HG03280 (cell line): Measurements from ENCODE around the gene NAV1.
"Not testable (repeated sequence)": the region's sequence is repeated elsewhere in the genome, so short reads cannot be mapped to it uniquely, and the experiment has no call there.

Source experiments
- ATAC-seq: cut with Tn5 transposase; IDR thresholded peaks from one replicate; pipeline ENCODE4 v1.9.1; 2021; ENCODE audit warnings: mild to moderate bottlenecking, moderate library complexity; ENCODE audit not compliant: unreplicated experiment

Gene NAV1

DNA sequence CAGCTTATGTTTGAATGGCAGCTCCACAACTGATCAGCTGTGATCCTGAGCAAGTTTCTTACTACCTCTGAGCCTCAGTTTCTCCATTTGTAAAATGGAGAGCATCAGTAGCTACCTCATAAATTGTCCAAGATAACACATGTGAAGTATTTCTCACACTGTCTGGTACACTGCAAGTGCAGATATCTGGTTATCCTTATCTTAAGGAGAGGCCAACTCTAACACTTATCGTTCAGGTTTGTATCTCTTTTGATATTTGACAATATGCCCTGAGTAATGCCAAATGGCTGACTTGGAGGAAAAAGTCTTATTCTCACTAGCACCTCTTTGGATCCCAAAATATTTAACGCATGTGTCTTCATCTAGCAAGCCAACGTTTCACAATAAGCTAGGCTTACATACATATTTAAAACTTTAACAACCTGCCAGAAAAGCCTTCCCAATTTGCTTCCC is 34.7 kb upstream of the NAV1 start:
- ATAC-seq: no peak

DNA sequence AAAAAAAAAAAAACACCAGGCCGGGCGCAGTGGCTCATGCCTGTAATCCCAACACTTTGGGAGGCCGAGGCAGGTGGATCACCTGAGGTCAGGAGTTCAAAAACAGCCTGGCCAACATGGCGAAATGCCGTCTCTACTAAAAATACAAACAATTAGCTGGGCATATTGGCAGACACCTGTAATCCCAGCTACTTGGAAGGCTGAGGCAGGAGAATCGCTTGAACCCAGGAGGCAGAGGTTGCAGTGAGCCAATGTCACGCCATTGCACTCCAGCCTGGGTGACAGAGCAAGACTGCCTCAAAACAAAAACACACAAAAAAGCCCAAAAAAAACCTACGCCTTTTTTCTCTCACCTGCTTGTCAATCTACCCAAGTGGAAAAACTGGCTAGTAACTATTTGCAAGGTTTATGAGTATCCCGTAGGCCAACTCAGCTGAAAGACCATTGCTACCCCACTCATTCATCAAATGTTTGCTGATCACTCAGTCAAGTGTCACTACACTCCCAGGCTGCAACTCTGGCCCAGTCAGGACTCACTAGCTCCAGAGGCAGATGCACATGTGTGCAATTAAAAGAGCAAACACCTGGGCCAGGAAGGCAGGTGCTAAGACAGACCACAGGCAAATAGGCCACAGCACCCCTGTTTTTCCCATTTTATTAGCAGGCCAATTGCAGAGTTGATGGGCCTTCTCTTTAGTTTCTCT is 34.0 kb upstream of the NAV1 start:
- no peak for ATAC-seq

GRCh38 chr1:201505503-201505890 is 33.4 kb upstream of the NAV1 start:
- no peak for ATAC-seq

- ATAC-seq: no peak
Measured at GRCh38 chr1:201506092-201506491, 32.8 kb upstream of the NAV1 start.

GRCh38 chr1:201506557-201507359 is 32.2 kb upstream of the NAV1 start, which contains the start of gene CSRP1:
Gene CSRP1 (minus strand): TSS chr1:201507123. CDS start chr1:201496303, 10,820 bp downstream.
- peak; percentile 94 for ATAC-seq

DNA sequence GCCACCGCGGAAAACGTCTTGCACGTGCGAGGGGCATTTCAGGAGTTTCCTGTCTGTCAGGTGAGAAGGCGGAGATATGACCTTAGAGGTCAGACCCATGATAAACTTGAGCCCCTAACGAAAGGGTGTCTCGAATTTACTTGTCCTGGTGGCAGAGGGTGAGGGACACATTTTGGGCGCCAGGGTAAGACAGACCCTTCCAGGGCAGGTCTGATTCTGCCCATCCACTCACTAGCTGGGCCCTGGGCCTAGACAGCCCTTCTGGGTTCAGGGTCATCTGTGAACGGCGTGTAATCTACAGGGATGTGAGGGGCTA is 31.6 kb upstream of the NAV1 start:
- peak; percentile 10 for ATAC-seq

DNA sequence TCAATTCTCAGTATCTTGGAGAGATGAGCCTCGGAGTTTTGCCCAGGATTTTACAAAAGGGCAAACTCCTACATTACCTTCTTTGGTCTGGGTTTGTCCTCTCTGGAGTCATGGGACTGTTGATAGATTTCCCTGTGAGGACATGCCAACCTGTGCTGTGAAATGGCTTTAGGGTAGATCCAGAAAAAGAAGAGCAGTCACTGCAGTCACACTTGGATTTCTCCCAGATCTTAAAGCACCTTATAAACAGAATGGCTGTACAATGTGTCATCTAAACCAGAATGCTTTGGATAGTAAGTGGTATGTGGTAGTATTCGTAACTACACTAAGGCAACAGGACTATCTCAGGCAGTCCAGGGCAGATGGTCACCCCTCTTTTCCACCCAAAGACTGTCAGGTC is 30.1 kb upstream of the NAV1 start:
- no peak for ATAC-seq

- no peak for ATAC-seq
Measured at GRCh38 chr1:201509601-201510374, 29.1 kb upstream of the NAV1 start.

GRCh38 chr1:201510734-201511133 is 28.2 kb upstream of the NAV1 start:
- no peak for ATAC-seq

GRCh38 chr1:201511396-201511940 is 27.5 kb upstream of the NAV1 start:
- no peak for ATAC-seq

DNA sequence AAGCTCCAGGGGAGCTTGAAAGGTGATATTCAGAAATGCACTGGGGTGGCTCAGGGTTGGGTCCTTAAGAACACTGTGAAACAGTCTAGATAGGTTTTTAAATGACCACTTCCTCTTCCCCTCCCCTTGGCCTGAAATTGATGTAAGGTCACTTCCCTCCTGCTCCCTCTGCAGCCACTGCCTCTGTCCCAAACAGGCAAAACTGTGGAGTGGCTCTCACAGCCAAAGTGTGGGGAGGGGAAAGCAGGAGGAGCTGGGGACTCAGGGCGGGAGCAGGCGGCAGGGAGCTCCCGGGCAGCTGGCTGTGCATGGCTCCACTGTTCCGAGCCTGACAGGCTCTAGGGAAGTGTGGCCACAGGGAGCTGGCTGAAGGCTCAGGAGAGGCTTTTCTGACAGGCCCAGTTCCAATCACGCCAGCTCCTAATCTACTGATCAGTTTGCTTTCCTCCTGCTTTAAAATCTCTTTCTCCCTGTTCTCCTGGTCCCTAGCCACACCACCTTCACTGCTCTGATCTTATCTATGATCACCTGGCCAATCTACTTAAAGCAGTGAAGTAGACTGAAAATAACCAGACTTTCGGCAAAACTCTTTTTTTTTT is 26.9 kb upstream of the NAV1 start:
- no peak for ATAC-seq

- ATAC-seq: no peak
Measured at GRCh38 chr1:201513498-201514243, 25.3 kb upstream of the NAV1 start.

DNA sequence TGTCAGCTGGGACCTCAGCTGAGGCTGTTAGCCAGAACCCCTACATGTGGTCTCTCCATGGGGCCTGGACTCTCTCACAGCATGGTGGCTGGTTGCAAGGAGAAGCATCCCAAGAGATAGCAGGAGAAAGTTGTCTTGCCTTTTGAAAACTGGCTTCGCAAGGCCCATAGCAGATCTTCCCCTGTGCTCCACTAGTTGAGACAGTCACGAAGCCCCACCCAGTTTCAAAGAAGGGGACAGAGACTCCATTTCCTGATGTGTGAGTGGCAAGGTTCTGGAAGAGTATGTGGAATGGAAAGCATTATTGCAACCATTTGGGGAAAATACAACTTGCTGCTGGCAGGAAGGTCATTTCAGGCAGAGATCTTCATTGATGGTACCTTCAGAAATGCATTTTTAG is 24.5 kb upstream of the NAV1 start:
- no peak for ATAC-seq

DNA sequence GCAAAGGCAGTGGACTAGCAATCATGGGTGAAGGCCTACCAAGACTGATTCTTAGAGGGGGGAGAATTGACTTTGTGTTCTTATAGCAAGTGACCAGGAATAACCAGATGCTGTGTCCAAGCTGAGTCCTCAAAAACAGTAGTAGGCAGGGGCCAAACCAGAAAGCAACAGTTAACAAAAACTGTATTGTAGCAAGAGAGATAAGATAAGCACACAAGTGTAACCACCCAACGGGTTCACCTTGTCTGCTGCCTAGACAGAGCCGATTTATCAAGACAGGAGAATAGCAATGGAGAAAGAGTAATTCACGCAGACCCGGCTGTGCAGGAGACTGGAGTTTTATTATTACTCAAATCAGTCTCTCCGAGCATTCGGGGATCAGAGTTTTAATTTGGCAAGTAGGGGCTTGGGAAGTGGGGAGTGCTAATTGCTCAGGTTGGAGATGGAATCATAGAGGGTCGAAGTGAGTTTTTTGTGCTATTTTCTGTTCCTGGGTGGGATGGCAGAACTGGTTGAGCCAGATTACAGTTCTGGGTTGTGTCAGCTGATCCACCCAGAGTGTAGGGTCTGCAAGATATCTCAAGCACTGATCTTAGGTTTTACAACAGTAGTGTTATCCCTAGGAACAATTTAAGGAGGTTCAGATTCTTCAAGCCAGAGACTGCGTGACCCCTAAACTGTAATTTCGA is 23.7 kb upstream of the NAV1 start:
- no peak for ATAC-seq

DNA sequence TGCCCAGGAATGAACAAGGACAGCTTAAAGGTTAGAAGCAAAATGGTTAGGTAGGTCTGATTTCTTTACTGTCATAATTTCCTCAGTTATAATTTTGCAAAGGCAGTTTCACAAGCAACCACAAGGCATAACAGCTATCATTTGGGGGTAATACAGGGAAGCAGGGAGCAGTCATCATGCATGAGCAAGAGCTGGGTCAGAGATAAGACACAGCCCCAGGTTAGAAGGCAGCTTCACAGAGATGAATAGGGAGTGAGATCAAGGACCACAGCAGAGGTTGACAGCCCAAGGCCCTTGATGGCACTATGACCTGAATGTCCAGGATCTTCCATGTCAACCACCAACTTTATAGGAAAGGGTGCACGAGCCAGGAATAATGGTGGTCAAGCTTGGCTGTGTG is 23.0 kb upstream of the NAV1 start:
- ATAC-seq: no peak

GRCh38 chr1:201516511-201517127 is 22.3 kb upstream of the NAV1 start:
- no peak for ATAC-seq

- no peak for ATAC-seq
Measured at GRCh38 chr1:201517631-201518030, 21.3 kb upstream of the NAV1 start.

DNA sequence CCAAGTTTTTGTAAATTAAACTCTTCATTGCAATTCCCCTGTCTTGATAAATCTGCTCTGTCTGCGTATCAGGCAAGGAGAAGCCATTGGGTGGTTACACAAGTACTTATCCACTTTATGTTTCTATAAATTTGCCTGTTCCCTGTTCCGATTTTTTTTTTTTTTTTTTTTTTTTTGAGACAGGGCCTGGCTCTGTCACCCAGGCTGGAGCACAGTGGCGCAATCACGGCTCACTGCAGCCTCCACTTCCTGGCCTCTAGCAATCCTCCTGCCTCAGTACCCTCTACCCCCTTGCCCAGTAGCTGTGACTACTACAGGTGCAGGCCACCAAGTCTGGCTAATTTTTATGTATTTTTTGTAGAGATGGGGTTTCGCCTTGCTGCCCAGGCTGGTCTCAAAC is 20.9 kb upstream of the NAV1 start:
- ATAC-seq: no peak

GRCh38 chr1:201520046-201520575 is 18.8 kb upstream of the NAV1 start:
- not testable (repeated sequence) for ATAC-seq
